ENCODE data around the gene SIRT5. TPM values are rescaled to one million over a fixed set of nuclear protein-coding genes. Genes with fewer than 3 reads are reported as not detected.

Gene SIRT5
- total and polyA plus RNA-seq, 2 experiments from 2014 or later, result 9.8 to 13.1 TPM

DNA sequence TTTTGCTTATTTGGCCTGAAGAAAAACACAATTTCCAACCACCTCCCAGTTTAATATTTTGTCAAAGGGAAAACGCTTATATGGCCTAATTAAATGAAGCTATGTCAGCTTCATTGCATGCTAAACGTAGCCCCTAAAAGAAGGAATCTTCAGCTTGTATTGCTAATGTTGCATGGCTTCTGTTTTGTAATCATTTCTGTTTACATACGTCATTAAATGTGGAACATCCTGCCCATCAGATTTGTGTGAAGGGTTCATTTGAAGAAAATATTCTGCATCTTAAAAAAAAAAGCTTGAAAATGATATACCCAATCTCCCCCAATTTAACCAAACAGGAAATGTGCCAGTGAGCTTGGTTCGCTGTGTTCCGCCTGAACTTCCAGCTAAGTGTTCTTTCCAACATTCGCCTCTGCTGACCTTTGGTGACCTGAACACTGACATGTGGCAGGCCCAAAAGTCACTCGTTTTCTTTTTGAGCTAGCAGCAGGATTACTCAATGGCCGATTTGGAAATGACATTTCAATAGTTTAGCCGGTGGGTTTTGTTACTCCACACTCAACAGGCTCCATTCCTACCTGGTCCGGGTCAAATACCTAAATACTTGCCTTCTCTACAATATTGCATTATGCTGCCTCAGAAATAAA is 12.7 kb upstream of the SIRT5 start:
- no peak overlapping the region for H3K4me3 Mint-ChIP-seq
- no peak overlapping the region for H3K4me2 ChIP-seq
- no peaks in the 10 kb centered on the region for H4K20me1 ChIP-seq (replicated peaks; ENCODE audit: insufficient read depth)
- 0 out of 2 replicates have a peak overlapping the region, but pooled peaks have one; percentile 44 for H2AFZ ChIP-seq
- peaks cover 4% of the 10 kb centered on the region for H3K27me3 Mint-ChIP-seq (ENCODE audit: insufficient read depth, low read depth, poor library complexity)
- H3K27me3 ChIP-seq (ENCODE audit: insufficient read depth), result no peaks in the 10 kb centered on the region
- peaks cover 18% of the 10 kb centered on the region for H3K4me1 Mint-ChIP-seq
- H3K27ac Mint-ChIP-seq, result no peak overlapping the region
- DNase-seq (ENCODE audit: low spot score), result no peak
- no peak overlapping the region for H3K27ac ChIP-seq (ENCODE audit: low read depth)
- no peak overlapping the region for H3K4me3 ChIP-seq
- H3K9me3 Mint-ChIP-seq, result no peaks in the 10 kb centered on the region
- H3K4me1 ChIP-seq (ENCODE audit: insufficient read depth), result peaks cover 14% of the 10 kb centered on the region
- H3K9me2 ChIP-seq (ENCODE audit: insufficient read depth), result no peaks in the 10 kb centered on the region
- TF ChIP-seq, protein P1, sequence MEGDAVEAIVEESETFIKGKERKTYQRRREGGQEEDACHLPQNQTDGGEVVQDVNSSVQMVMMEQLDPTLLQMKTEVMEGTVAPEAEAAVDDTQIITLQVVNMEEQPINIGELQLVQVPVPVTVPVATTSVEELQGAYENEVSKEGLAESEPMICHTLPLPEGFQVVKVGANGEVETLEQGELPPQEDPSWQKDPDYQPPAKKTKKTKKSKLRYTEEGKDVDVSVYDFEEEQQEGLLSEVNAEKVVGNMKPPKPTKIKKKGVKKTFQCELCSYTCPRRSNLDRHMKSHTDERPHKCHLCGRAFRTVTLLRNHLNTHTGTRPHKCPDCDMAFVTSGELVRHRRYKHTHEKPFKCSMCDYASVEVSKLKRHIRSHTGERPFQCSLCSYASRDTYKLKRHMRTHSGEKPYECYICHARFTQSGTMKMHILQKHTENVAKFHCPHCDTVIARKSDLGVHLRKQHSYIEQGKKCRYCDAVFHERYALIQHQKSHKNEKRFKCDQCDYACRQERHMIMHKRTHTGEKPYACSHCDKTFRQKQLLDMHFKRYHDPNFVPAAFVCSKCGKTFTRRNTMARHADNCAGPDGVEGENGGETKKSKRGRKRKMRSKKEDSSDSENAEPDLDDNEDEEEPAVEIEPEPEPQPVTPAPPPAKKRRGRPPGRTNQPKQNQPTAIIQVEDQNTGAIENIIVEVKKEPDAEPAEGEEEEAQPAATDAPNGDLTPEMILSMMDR (conservative IDR thresholded peaks at IDR 0.05; ENCODE audit: low read depth in 2 of 2), result no peak
- TF ChIP-seq POLR2AphosphoS5 (IDR thresholded peaks at IDR 0.05; ENCODE audit: low read depth) (no peak), STAT1 (IDR thresholded peaks at IDR 0.05; ENCODE audit: unreplicated experiment) (no peak), JUNB (IDR thresholded peaks at IDR 0.05; ENCODE audit: unreplicated experiment) (no peak), NANOG (IDR thresholded peaks at IDR 0.05; ENCODE audit: borderline replicate concordance) (no peak), ZNF331 (CRISPR knock-in tag; IDR thresholded peaks at IDR 0.05; ENCODE audit: low read depth) (no peak), CREB1 (CRISPR knock-in tag; IDR thresholded peaks at IDR 0.05; ENCODE audit: low read depth) (no peak), EZH2 (IDR thresholded peaks at IDR 0.05; ENCODE audit: low read depth, unreplicated experiment) (no peak), ZNF114 (CRISPR knock-in tag; IDR thresholded peaks at IDR 0.05) (no peak), EZH2phosphoT487 (IDR thresholded peaks at IDR 0.05; ENCODE audit: unreplicated experiment) (no peak)
- TF ChIP-seq, protein P2, sequence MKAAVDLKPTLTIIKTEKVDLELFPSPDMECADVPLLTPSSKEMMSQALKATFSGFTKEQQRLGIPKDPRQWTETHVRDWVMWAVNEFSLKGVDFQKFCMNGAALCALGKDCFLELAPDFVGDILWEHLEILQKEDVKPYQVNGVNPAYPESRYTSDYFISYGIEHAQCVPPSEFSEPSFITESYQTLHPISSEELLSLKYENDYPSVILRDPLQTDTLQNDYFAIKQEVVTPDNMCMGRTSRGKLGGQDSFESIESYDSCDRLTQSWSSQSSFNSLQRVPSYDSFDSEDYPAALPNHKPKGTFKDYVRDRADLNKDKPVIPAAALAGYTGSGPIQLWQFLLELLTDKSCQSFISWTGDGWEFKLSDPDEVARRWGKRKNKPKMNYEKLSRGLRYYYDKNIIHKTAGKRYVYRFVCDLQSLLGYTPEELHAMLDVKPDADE (IDR thresholded peaks at IDR 0.05), result no peak
- TF ChIP-seq, protein P3, sequence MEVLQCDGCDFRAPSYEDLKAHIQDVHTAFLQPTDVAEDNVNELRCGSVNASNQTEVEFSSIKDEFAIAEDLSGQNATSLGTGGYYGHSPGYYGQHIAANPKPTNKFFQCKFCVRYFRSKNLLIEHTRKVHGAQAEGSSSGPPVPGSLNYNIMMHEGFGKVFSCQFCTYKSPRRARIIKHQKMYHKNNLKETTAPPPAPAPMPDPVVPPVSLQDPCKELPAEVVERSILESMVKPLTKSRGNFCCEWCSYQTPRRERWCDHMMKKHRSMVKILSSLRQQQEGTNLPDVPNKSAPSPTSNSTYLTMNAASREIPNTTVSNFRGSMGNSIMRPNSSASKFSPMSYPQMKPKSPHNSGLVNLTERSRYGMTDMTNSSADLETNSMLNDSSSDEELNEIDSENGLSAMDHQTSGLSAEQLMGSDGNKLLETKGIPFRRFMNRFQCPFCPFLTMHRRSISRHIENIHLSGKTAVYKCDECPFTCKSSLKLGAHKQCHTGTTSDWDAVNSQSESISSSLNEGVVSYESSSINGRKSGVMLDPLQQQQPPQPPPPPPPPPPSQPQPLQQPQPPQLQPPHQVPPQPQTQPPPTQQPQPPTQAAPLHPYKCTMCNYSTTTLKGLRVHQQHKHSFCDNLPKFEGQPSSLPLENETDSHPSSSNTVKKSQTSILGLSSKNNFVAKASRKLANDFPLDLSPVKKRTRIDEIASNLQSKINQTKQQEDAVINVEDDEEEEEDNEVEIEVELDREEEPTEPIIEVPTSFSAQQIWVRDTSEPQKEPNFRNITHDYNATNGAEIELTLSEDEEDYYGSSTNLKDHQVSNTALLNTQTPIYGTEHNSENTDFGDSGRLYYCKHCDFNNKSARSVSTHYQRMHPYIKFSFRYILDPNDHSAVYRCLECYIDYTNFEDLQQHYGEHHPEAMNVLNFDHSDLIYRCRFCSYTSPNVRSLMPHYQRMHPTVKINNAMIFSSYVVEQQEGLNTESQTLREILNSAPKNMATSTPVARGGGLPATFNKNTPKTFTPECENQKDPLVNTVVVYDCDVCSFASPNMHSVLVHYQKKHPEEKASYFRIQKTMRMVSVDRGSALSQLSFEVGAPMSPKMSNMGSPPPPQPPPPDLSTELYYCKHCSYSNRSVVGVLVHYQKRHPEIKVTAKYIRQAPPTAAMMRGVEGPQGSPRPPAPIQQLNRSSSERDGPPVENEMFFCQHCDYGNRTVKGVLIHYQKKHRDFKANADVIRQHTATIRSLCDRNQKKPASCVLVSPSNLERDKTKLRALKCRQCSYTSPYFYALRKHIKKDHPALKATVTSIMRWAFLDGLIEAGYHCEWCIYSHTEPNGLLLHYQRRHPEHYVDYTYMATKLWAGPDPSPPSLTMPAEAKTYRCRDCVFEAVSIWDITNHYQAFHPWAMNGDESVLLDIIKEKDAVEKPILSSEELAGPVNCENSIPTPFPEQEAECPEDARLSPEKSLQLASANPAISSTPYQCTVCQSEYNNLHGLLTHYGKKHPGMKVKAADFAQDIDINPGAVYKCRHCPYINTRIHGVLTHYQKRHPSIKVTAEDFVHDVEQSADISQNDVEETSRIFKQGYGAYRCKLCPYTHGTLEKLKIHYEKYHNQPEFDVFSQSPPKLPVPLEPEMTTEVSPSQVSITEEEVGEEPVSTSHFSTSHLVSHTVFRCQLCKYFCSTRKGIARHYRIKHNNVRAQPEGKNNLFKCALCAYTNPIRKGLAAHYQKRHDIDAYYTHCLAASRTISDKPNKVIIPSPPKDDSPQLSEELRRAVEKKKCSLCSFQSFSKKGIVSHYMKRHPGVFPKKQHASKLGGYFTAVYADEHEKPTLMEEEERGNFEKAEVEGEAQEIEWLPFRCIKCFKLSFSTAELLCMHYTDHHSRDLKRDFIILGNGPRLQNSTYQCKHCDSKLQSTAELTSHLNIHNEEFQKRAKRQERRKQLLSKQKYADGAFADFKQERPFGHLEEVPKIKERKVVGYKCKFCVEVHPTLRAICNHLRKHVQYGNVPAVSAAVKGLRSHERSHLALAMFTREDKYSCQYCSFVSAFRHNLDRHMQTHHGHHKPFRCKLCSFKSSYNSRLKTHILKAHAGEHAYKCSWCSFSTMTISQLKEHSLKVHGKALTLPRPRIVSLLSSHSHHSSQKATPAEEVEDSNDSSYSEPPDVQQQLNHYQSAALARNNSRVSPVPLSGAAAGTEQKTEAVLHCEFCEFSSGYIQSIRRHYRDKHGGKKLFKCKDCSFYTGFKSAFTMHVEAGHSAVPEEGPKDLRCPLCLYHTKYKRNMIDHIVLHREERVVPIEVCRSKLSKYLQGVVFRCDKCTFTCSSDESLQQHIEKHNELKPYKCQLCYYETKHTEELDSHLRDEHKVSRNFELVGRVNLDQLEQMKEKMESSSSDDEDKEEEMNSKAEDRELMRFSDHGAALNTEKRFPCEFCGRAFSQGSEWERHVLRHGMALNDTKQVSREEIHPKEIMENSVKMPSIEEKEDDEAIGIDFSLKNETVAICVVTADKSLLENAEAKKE (CRISPR knock-in tag; IDR thresholded peaks at IDR 0.05), result no peak
- TF ChIP-seq, protein P4, sequence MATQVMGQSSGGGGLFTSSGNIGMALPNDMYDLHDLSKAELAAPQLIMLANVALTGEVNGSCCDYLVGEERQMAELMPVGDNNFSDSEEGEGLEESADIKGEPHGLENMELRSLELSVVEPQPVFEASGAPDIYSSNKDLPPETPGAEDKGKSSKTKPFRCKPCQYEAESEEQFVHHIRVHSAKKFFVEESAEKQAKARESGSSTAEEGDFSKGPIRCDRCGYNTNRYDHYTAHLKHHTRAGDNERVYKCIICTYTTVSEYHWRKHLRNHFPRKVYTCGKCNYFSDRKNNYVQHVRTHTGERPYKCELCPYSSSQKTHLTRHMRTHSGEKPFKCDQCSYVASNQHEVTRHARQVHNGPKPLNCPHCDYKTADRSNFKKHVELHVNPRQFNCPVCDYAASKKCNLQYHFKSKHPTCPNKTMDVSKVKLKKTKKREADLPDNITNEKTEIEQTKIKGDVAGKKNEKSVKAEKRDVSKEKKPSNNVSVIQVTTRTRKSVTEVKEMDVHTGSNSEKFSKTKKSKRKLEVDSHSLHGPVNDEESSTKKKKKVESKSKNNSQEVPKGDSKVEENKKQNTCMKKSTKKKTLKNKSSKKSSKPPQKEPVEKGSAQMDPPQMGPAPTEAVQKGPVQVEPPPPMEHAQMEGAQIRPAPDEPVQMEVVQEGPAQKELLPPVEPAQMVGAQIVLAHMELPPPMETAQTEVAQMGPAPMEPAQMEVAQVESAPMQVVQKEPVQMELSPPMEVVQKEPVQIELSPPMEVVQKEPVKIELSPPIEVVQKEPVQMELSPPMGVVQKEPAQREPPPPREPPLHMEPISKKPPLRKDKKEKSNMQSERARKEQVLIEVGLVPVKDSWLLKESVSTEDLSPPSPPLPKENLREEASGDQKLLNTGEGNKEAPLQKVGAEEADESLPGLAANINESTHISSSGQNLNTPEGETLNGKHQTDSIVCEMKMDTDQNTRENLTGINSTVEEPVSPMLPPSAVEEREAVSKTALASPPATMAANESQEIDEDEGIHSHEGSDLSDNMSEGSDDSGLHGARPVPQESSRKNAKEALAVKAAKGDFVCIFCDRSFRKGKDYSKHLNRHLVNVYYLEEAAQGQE (IDR thresholded peaks at IDR 0.05; ENCODE audit: unreplicated experiment), result no peak
- H3K36me3 Mint-ChIP-seq (ENCODE audit: low read depth), result no peaks in the 10 kb centered on the region; the same call in 2 of the 3 replicates
- no peaks in the 10 kb centered on the region for H3F3A ChIP-seq (replicated peaks; ENCODE audit: low read depth)
- ATAC-seq, result no peak
- no peaks in the 10 kb centered on the region for H3K79me2 ChIP-seq (replicated peaks; ENCODE audit: insufficient read depth)
- H3K36me3 ChIP-seq (ENCODE audit: insufficient read depth), result no peaks in the 10 kb centered on the region

All from GM23338 (cell line).